GM19468 (cell line): ENCODE measurements around the gene PRRX1.

Experiments used
- ATAC-seq: cut with Tn5 transposase; IDR thresholded peaks from one replicate; pipeline ENCODE4 v1.9.1; 2021; ENCODE audit warnings: mild to moderate bottlenecking, moderate library complexity, moderate number of reproducible peaks; ENCODE audit not compliant: unreplicated experiment; ENCODE audit errors: extremely low read depth

PRRX1 gene

DNA sequence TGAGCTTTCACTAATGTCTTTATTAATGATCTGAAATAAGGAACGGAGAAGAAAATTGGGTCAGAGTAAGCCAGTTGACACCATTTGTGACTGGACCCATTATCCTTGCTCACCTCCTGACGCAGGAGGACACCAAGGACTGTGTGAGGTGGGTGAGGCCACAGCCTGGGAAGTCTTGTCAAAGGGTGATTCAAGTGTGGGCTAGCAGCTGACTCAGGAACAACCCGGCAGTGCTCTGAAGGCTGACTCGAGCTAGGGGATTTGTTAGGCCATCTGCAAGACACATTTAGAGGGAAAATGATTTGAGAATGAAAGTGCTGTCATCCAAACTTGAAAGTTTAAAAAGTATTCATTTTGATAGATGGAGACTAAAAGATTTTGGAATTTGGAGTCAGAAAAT is 21.2 kb downstream of the PRRX1 start:
- ATAC-seq: no peak

GRCh38 chr1:170686291-170686690 is 22.4 kb downstream of the PRRX1 start:
- no peak for ATAC-seq

DNA sequence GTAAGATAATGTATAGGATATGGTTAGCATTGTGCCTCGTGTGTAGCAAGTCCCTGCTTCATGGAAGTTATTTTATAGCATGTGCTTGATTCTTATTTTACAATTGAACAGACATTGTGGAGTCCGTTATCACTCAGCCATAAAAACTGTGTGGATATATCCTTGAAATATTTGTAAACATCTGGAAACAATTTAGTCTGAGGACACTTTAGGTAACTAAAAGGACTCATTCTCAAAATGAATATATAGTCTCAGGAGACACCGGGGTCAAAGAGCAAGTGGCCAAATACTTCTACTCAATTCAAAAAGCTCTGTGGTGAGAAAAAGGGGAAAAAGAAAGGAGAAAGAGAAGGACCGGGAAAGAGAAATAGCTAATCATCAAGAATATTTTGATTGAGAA is 23.7 kb downstream of the PRRX1 start:
- no peak for ATAC-seq

DNA sequence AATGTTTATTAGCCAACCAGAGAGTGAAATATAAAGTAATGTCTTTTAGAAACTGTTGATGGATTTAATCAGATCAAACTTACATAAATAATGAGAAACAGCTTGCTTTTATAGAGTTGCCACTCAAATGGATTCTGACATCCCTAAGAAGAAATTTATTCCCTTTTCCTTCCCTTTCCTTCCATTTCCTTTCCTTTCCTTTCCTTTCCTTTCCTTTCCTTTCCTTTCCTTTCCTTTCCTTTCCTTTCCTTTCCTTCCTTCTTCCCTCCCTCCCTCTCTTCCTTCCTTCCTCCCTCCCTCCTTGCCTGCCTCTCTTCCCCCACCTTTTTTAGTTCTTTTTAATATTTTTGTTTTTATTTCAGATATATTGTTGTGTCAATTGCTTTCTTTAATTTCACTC is 27.3 kb downstream of the PRRX1 start:
- ATAC-seq: no peak

- ATAC-seq: no peak
Observed at GRCh38 chr1:170692866-170693575, 29.1 kb downstream of the PRRX1 start.

GRCh38 chr1:170694172-170694926 is 30.4 kb downstream of the PRRX1 start:
- ATAC-seq: no peak

DNA sequence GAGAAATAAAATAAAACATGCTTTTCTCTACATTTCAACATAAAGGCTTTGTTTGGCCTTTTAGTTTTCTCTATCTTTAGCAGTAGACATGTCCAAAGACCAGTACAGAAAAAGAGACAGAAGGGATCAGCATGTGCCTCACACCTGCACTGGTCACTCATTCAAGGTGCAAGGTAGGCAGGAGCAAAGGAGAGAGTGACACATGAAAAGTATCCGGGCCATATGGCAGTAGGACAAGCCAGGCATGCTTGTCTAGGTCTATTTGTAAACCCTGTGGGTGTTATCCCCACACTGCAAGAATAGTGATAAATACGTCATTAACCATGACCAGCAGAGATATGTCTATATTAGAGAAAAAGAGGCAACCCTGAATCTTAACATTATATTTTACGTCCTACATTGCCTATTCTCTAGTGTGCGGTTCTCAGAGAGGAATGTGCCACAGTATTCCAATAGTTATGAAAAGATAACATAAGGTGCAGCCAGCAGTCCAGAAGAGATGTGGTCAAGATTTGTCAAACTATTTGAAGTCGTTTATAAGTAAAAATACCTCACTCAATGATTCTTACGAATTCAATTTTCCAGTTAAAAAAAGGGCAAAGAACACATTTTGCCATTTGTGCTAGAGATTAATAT is 32.1 kb downstream of the PRRX1 start:
- no peak for ATAC-seq

DNA sequence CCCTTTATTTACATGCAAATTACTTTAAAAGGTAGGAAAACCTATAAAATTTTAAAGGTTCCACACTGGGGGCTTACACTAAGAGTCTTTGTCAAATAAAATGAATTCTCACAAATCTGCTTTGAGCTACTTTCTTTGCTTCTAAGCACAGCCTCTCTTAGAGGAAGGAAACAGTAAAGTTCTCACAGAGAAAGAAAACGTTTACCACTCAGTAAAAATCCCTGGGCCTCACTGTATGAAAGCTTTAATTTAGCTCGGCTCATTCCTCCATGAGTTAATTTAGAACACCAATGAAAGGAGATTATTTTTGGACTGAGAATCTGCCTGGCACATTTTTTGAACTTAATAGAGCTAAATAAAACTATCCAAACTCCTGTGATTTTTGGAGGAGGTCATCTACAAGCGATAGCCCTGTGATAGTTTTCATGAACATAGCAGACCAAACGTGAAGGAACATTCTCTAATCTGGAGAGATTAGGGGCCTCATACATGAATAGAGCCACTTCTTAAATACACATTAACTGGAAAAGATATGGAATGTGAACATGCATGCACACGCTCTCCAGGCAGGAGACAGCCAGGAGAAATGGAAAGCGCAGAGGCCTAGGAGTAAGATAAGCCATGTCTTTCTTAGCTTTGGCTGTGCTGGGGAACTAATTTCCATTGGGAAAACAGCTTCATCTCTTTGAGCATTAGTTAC is 32.8 kb downstream of the PRRX1 start:
- no peak for ATAC-seq

- no peak for ATAC-seq
Observed at GRCh38 chr1:170697316-170697715, 33.4 kb downstream of the PRRX1 start.

DNA sequence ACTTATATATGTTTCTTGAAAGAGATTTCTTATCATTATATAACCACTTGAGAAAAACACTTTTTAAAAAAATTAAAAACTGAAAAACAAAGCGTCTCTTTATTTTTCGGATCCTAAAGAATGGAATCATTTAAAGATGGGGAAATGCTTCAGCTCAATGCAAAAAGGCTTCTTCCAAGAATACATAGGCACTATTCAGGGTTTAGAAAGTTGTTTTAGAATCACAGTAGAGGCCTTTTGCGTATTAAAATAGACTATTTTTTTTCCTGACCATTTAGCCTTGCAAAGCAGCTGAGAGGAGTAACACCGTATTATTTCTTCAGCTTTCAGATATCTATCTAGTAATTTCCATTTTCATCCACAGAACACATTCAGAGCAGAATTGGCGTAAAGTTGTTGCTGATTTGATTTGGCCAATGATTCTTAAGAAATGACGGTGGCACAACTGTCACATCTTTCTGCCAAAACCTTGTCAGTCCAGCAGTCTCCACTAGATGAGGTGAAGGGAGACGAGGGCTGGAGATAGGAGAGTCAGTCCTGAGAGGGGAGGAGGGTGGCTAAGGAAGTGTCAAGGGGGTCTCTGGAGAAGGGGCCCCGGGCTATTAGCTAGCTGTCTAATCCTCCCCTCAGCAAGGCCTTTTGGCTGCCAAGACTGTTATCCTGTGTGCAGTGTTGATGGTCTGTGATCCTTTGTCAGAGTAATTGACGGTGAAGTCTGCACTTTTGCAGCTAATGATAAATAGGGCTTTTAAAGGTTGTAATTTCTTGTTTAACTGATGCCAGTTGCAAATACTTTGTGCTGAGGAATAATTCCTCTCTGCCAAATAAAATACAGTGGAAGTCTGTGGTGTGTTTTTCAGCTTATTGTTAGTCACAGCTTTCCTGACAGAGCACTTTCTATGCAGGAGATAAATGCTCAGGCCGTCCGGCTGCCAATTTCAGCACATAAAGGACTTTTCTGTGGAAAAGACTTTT is 34.7 kb downstream of the PRRX1 start:
- ATAC-seq: no peak

- ATAC-seq: no peak
Observed at GRCh38 chr1:170699696-170700095, 35.8 kb downstream of the PRRX1 start.

DNA sequence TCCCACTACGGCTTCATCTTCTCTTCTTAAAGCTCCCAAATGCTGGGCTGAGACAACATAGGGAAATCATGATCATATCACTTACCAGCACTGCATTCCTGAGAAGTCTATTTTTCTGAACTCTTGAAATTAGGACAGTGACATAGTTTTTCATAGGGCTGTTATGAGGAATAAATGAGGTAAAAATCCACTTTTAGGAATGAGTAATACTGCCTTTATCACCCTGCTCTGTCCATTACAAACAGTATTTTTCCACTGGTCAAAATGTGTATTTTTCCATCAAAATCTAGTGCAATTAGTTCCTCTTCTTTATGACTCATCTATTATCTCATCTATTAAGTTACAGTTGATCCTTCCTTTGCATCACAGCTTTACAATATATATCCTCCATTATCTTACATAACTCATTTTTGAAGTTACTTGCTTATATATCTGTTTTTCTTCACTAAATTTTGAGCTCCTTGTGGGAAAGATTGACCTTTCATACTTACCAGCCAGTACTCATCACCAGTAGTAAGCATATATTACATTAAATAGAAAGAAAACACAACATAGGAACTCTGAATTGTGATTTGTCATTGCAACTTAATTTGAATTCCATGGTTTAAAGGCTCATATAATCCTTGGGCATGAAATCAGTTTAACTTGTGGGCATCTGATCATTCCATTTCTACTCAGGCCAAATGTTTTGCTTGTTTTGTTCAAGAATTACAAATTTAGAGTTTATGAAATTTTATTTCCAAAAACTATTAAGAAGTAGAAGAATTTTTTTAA is 37.1 kb downstream of the PRRX1 start:
- no peak for ATAC-seq

DNA sequence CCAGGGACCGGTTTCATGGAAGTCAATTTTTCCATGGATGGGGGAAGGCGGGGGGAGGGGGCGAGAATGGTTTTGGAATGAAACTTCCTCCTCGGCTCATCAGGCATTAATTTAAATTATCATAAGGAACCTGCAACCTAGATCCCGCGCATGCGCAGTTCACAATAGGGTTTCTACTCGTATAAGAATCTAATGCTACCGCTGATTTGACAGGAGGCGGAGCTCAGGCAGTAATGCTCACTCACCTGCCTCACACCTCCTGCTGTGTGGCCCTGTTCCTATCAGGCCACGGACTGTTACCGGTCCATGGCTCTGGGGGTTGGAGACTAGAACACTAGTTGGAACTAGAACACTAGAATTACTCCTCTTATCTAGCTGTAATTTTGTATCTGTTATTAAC is 38.0 kb downstream of the PRRX1 start:
- ATAC-seq: no peak

DNA sequence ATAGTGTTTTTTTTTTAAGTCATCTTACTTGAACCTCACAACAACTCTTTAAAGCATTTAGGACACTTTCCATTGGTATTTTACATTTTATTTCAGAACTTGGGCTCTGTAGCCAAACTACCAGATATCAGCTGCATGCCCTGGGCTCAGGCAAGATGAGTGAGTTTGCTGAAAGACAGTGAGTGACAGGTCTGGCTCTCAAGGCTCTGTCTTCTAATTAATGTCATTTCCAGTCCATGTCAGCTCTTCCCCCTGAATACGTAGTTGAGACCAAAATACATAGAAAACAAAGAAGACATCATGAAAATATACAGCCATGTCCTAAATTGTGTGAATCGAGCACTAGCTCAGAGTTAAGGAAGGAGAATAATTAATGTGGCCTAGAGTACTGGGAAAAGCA is 39.7 kb downstream of the PRRX1 start:
- ATAC-seq: no peak

DNA sequence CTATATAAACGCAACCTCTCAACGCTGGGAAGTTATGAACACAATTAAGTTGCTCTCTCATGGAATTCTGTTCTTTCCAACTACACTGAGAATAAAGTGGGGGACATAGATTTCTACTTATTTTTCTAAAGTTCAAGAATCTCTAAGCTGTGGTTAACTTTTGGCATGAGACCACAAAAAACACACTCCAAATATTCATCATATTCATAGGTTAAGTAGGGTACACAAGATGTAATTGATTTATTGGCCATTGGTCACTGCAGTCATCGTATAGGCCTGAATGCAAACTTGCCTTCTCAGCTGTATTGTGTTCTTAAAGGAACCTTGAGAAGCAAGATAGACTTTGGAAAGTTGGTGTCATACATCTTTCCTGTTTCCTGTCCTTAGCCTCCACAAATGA is 40.3 kb downstream of the PRRX1 start:
- no peak for ATAC-seq

GRCh38 chr1:170705981-170706380 is 42.0 kb downstream of the PRRX1 start:
- no peak for ATAC-seq

GRCh38 chr1:170707117-170707516 is 43.2 kb downstream of the PRRX1 start:
- ATAC-seq: no peak

DNA sequence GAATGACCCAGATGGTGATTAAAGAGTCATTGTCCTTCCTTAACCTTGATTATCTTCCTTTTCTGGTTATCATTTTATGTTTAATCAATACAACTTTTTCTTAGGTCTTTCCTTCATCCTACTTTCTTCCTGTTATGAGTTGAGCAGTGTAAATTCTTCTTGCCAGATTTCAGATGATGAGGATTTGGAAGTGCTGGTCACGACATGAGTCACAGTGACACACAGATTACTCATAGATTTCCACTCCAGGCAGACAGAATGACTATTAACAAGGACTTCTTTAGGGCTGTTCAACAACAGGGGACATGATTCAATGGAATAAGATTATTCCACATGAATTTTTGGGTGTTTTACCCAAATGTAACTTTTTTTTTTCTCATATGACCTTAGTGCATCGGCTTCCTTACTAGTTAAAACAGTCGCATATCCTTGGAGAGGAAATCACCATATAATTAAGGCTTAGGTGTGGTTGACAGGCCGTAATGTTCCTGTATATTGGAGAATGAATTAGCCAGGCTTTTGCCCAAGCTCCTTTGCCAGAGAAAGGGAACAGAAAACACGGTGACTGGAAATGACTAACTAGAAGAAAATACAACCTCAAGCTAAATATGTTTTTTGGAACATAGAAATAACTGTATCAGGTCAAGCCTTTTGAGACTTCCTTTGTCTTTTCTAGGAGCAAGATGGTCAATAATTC is 44.2 kb downstream of the PRRX1 start:
- ATAC-seq: no peak
